Ovary (tissue), 9 donors: ENCODE measurements around the gene ACER3. TPM values are rescaled to one million over a fixed set of nuclear protein-coding genes. Genes with fewer than 3 reads are reported as not detected.

ENCODE experiments used
- DNase-seq, 5 donors: peaks; one replicate each; pipeline ENCODE4 v3.0.0-alpha.2; 2019 to 2020
- H3K27ac ChIP-seq, 2 donors: fragments of 200-600 bp; one replicate each; pipeline versions ENCODE4 v1.5.1 to v1.8.0; 2019 to 2022
- H3K27me3 ChIP-seq: fragments of 200-600 bp; one replicate; pipeline ENCODE4 v1.8.0; 2022
- H3K36me3 ChIP-seq: fragments of 200-600 bp; sonication (generic); one replicate; pipeline ENCODE4 v1.5.1; 2019
- H3K4me1 ChIP-seq: one replicate; pipeline ENCODE4 v1.8.1; 2013; ENCODE audit warnings: mild to moderate bottlenecking, moderate library complexity; ENCODE audit not compliant: insufficient read depth
- H3K4me3 ChIP-seq: fragments of 200-600 bp; sonication (generic); one replicate; pipeline ENCODE4 v1.5.1; 2017
- H3K9me3 ChIP-seq, 2 donors: fragments of 200-600 bp in 1 of 2; sonication (generic) in 1 of 2; one replicate each; pipeline versions ENCODE4 v1.5.1 to v1.8.1; 2013 to 2019; ENCODE audit warnings: mild to moderate bottlenecking in 1 of 2, moderate library complexity in 1 of 2
- EP300 ChIP-seq: sonication (generic); formaldehyde crosslinking; IDR thresholded peaks from one replicate; pipeline ENCODE4 v1.6.1; 2017; ENCODE audit warnings: antibody characterized with exemption
- POLR2A ChIP-seq: fragments of 450-650 bp; IDR thresholded peaks from one replicate; pipeline ENCODE4 v1.6.1; 2017; ENCODE audit warnings: antibody characterized with exemption, mild to moderate bottlenecking, moderate library complexity
- WGBS, 3 donors: extraction: QIAGEN DNeasy Blood & Tissue Kit in 1 of 3; methylation state at CpG; one replicate each; pipeline versions ENCODE4 v1.1.5 to v1.1.7; 2013 to 2017; 5-methylcytosine and 5-hydroxymethylcytosine counted together
- intact Hi-C, 4 donors: fragments of 100-400 bp; cut with DNase I; formaldehyde crosslinking; loops; one replicate each; pipeline versions ENCODE4 v1.11.0 to v1.15.1; 2022 to 2023
- polyA plus RNA-seq, 2 donors: library from polyadenylated mRNA; stranded (reverse); fragments of 200-250 nt in 1 of 2; fragments of 350-450 nt in 1 of 2; fragmentation: Illumina TruSeq in 1 of 2; extraction: RNeasy Lipid Tissue Mini Kit (QIAGEN cat#74804) in 1 of 2; gene quantifications; one replicate each; pipeline ENCODE4 v1.2.3, GENCODE V29; 2013 to 2014
- total RNA-seq, 7 donors: library from RNA; depleted of rRNA in 2 of 7; stranded (reverse); fragments of >200 nt in 2 of 7; fragmentation: NEBNext Ultra II Directional in 3 of 7; extraction: Animal tissue kit (Norgen Biotek cat#: 25700) in 3 of 7; gene quantifications; one replicate each; pipeline versions ENCODE4 v1.1.0 to v1.2.4, GENCODE V29; 2016 to 2023
- TF ChIP-seq, protein P1 (sequence below), 3 donors: fragments of 450-650 bp in 2 of 3; fragments of 200-600 bp in 1 of 3; IDR thresholded peaks; one replicate each; pipeline versions ENCODE4 v1.5.1 to v1.8.0; 2016 to 2022; ENCODE audit warnings: antibody characterized with exemption in 3 of 3, mild to moderate bottlenecking in 1 of 3
- donor health status: DM: no; HTN: no; CAD: no; lungs with moderate emphysema.
- donor health status: DM: no; HTN: no; CAD: no.
- donor health status: Bipolar disorder and iron deficiency.
- donor health status: DM: yes; HTN: yes; CAD: no.
- donor health status: DM: no; HTN: no; CAD: no.
- donor health status: DM: yes; HTN: yes; CAD: no.

Gene ACER3
- total and polyA plus RNA-seq, 9 donors: 2.4 to 20.7 (median 8.4) TPM

DNA sequence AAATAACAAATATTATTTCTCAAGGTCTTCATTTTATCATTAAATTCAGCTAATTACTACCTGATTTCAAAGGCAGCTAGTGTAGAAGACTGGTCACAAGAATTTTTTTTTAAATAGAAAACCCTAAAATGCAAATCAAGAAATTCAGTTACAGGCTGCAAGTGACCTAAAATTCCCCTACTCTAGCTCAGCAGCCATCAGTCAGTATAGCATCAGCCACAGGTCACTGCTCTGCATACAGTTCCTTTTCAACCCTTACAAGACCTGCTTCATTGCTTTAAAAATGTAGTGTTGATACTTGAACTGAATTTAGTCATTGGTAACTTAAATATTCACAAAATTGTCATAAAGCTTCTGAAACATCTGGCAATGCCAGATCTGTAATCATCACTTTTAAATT is 164.0 kb downstream of the ACER3 start:
- TF ChIP-seq, protein P1, sequence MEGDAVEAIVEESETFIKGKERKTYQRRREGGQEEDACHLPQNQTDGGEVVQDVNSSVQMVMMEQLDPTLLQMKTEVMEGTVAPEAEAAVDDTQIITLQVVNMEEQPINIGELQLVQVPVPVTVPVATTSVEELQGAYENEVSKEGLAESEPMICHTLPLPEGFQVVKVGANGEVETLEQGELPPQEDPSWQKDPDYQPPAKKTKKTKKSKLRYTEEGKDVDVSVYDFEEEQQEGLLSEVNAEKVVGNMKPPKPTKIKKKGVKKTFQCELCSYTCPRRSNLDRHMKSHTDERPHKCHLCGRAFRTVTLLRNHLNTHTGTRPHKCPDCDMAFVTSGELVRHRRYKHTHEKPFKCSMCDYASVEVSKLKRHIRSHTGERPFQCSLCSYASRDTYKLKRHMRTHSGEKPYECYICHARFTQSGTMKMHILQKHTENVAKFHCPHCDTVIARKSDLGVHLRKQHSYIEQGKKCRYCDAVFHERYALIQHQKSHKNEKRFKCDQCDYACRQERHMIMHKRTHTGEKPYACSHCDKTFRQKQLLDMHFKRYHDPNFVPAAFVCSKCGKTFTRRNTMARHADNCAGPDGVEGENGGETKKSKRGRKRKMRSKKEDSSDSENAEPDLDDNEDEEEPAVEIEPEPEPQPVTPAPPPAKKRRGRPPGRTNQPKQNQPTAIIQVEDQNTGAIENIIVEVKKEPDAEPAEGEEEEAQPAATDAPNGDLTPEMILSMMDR (IDR thresholded peaks at IDR 0.05): no peak
- TF ChIP-seq EP300: no peak
- no peak for TF ChIP-seq POLR2A
- no peak for DNase-seq
- Histone ChIP-seq H3K27ac (no peak overlapping the region), H3K4me3 (no peak overlapping the region), H3K36me3 (no peaks in the 10 kb centered on the region), H3K9me3 (no peaks in the 10 kb centered on the region), H3K4me1 (no peaks in the 10 kb centered on the region), H3K27me3 (no peaks in the 10 kb centered on the region)
- intact Hi-C loops: no loop called here

DNA sequence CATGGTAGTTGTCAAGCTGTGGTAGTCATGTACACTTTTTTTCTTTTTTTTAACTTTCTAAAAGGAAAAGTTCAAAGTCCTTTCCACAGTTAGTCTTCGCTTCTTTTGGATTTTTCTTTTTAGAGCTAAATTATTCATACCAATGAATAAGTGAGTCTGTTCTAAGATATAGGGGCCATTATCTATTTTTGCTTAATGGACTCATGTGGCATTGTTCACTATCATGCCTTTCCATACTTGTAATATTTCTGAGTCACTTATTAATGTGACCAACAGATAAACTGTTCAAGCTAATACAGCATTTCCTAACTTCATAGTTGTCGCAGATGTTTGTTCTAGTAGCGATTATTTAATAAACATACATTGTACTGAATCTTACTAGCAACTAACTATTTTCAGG is 165.5 kb downstream of the ACER3 start:
- Histone ChIP-seq H3K9me3 (no peaks in the 10 kb centered on the region), H3K4me3 (no peak overlapping the region), H3K27ac (no peak overlapping the region), H3K27me3 (no peaks in the 10 kb centered on the region), H3K36me3 (no peaks in the 10 kb centered on the region), H3K4me1 (no peaks in the 10 kb centered on the region)
- no peak for TF ChIP-seq POLR2A
- TF ChIP-seq, protein P1 (IDR thresholded peaks at IDR 0.05): no peak
- no peak for TF ChIP-seq EP300
- WGBS, 3 donors: 94 to 99% (median 95%) methylated on average over 3 of the region's 3 CpGs
- intact Hi-C loops: no loop called here
- no peak for DNase-seq

DNA sequence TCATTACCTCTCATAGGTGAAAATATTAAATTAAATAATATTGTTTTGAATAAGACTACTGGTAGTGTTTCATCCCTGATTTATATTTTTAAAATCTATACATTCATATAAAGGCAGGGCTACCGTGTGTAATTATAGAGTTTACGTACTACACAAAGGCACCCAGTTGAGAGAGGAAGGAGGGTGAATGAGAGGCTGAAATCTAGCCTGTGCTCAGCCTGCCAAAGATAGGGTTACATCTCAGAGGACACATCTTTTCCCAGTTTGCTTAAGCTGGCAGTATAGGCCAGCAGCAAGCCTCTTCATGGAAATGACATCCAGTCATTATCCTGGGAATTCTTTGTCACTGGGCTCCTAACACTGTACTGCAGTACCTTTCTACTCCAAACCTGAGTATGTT is 166.0 kb downstream of the ACER3 start:
- no peak for DNase-seq
- no peak for TF ChIP-seq POLR2A
- WGBS, 3 donors: 86 to 91% (median 86%) methylated on average over 2 of the region's 2 CpGs
- no peaks in the 10 kb centered on the region for H3K4me1 ChIP-seq
- H3K4me3 ChIP-seq: no peak overlapping the region
- H3K9me3 ChIP-seq: no peaks in the 10 kb centered on the region
- intact Hi-C loops: no loop called here
- no peaks in the 10 kb centered on the region for H3K36me3 ChIP-seq
- no peak overlapping the region for H3K27ac ChIP-seq
- no peaks in the 10 kb centered on the region for H3K27me3 ChIP-seq

DNA sequence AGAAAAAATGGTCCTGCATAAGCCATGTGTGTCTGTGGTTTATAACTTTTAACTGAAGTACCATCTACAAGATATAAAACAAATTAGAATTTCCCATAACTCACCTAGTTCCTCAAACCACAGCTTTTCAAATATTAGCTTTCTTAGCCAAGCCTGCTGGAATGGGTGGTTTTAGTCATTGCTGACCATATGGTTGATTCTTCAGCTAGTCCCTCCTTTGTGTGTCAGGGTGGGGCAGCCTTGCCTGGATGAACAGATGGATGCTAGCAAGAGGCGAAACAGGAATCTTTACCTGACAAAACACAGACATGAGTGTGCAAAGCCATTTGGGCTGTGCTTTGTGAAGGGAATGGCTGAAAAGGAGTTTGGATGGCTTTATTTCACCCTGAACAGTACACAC is 166.6 kb downstream of the ACER3 start:
- no peaks in the 10 kb centered on the region for H3K9me3 ChIP-seq
- no peak overlapping the region for H3K27ac ChIP-seq
- no peaks in the 10 kb centered on the region for H3K4me1 ChIP-seq
- no peak for DNase-seq
- no peak overlapping the region for H3K4me3 ChIP-seq
- intact Hi-C loops: no loop called here
- H3K36me3 ChIP-seq: no peaks in the 10 kb centered on the region
- WGBS, 3 donors: 81 to 86% (median 86%) methylated on average over 1 of the region's 1 CpG
- H3K27me3 ChIP-seq: no peaks in the 10 kb centered on the region
- TF ChIP-seq EP300 (no peak), POLR2A (no peak)
- TF ChIP-seq, protein P1 (IDR thresholded peaks at IDR 0.05): no peak

DNA sequence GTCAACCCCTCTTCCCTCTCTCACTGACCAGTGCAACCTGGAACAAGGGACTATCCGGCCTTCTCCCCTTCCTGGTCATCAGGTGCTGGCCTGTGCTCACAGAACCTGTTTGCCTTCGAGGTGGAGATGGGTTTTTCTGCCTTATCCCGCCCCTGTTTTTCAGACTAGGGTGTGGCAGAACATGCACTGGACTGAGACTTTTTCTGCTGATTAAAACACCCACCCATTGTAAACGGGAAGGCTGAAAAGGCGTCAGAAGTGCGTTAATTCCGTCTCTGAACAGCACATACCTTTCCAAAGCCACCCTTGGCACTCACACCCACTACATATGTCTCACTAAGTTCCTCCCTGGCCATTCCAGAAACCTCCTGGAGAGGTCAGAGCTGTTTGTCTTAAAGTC is 169.1 kb downstream of the ACER3 start:
- intact Hi-C loops: no loop called here
- 71 to 79% (median 73%) methylated on average over 7 of the region's 7 CpGs for WGBS, 3 donors
- Histone ChIP-seq H3K27me3 (no peaks in the 10 kb centered on the region), H3K36me3 (no peaks in the 10 kb centered on the region), H3K27ac (no peak overlapping the region), H3K9me3 (no peaks in the 10 kb centered on the region), H3K4me3 (no peak overlapping the region), H3K4me1 (no peaks in the 10 kb centered on the region)
- no peak for DNase-seq
- TF ChIP-seq, protein P1 (IDR thresholded peaks at IDR 0.05): no peak
- TF ChIP-seq EP300 (no peak), POLR2A (no peak)
